WI38 (cell line): ENCODE data around the gene SHC1.
A peak's percentile ranks its signal among the peaks of the same experiment; 100 is the strongest.
"Not testable (repeated sequence)": the region's sequence is repeated elsewhere in the genome, so short reads cannot be mapped to it uniquely, and the experiment has no call there.

Experiments
- H3K4me3 ChIP-seq: 2 replicates; pipeline ENCODE4 v1.5.1; 2011; ENCODE audit warnings: low read depth, mild to moderate bottlenecking, control low read depth, low read length
- TF ChIP-seq, protein P1 (sequence below): IDR thresholded peaks from 2 replicates; pipeline ENCODE4 v1.5.1; 2012; ENCODE audit warnings: low read depth, mild to moderate bottlenecking, control low read depth, low read length

SHC1 gene

DNA sequence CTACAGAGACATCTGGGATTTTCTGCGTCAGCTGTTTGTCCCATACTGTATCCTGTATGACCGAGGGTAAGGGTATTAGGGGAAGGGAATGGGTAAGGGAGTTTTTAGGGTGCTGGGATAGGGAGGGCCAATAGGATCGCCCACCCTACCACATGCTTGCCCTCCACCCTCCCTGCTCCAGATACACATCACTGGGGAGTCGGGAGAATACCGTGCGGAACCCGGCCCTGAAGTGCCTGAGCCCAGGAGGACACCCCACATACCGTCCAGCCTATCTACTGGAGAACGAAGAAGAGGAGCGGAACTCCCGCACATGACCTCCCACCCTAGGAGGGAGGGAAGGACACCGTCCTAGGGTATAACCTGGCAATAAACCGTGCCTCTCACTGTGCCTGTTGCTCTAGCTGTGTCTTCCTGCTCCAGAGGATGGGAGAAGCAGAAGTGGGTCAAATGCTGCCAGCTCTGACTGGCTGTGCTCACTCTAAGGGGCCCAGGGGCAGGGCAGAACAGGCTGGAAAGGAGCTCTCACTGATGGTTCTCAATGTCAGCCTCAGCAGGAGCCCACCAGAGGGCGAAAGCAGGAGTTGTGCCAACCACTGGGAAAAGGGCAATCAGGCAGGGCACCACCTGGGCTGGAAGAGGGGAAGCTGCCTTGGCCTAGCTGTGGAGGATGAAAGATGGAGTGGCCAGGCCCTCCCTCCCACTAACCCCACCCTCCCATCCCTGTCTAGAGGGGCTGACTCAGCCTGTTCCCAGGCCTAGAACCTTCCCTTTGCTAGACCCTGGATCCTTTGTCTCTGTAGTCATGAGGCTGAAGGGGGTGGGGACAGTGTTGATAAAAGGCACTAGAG lies 22.4 kb upstream of the SHC1 start:
- TF ChIP-seq, protein P1, sequence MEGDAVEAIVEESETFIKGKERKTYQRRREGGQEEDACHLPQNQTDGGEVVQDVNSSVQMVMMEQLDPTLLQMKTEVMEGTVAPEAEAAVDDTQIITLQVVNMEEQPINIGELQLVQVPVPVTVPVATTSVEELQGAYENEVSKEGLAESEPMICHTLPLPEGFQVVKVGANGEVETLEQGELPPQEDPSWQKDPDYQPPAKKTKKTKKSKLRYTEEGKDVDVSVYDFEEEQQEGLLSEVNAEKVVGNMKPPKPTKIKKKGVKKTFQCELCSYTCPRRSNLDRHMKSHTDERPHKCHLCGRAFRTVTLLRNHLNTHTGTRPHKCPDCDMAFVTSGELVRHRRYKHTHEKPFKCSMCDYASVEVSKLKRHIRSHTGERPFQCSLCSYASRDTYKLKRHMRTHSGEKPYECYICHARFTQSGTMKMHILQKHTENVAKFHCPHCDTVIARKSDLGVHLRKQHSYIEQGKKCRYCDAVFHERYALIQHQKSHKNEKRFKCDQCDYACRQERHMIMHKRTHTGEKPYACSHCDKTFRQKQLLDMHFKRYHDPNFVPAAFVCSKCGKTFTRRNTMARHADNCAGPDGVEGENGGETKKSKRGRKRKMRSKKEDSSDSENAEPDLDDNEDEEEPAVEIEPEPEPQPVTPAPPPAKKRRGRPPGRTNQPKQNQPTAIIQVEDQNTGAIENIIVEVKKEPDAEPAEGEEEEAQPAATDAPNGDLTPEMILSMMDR = no peak
- H3K4me3 ChIP-seq = no peak overlapping the region

DNA sequence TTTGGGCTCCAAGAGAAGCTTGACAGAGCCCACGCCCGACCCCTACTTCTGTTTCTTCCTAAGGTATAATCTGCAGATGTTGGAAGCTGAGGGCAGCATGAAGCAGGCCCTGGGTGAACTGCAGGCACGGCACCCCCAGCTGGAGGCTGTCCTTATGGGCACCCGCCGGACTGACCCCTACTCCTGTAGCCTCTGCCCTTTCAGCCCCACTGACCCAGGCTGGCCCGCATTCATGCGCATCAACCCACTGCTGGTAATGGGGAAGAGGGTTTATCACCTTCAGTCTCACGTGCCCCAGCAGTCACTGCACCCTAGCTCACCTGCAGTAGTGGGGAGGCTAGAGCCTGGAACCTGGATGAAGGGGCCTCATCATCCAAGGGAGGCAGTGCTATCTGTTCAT lies 19.7 kb upstream of the SHC1 start:
- H3K4me3 ChIP-seq = no peak overlapping the region
- TF ChIP-seq, protein P1 = no peak

DNA sequence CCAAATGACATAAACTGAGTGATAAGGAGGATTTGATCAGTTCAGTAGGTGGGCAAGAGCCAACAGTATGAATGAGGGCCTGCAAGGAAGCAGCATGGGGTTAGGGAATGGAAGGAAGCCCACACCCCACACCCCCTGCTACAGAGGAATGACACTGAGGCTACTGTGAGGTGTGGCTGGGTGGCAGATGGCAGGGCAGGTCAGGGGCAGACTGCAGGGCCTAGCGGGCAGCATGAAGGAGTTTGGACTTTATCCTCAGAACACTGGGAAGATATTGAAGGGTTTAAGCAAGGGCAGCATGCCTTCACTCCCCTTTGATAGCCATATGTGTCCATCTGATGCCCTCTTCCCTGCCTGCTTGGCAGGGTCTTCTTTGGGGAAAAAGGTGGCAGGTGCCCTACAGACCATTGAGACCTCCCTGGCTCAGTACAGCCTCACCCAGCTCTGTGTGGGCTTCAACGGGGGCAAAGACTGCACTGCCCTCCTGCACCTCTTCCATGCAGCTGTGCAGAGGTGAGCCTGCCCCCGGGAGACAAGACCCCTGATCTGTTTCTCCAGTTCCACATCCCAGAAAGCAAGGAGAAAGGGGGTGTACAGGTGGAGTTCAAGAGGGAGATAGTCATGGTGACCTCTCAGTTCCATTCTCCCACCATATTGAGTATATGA lies 18.8 kb upstream of the SHC1 start:
- H3K4me3 ChIP-seq = no peak overlapping the region
- TF ChIP-seq, protein P1 = no peak

DNA sequence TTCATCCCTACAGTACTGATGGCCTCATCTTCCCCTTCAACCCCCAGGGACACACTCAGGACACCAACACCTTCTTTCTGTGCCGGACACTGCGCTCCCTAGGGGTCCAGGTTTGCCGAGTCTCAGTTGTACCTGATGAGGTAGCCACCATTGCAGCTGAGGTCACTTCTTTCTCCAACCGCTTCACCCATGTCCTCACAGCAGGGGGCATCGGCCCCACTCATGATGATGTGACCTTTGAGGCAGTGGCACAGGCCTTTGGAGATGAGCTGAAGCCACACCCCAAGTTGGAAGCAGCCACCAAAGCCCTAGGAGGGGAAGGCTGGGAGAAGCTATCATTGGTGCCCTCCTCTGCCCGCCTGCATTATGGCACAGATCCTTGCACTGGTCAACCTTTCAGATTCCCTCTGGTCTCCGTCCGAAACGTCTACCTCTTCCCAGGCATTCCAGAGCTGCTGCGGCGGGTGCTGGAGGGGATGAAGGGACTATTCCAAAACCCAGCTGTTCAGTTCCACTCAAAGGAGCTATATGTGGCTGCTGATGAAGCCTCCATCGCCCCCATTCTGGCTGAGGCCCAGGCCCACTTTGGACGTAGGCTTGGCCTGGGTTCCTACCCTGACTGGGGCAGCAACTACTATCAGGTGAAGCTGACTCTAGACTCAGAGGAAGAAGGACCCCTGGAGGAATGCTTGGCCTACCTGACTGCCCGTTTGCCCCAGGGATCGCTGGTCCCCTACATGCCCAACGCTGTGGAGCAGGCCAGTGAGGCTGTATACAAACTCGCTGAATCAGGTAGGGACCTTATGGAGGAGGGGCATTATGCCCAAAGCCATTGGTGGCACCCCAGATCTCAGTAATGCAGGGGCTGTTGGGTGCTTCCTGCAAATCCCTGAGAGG lies 17.8 kb upstream of the SHC1 start:
- TF ChIP-seq, protein P1 = no peak
- no peak overlapping the region for H3K4me3 ChIP-seq

- TF ChIP-seq, protein P1 = no peak
- no peak overlapping the region for H3K4me3 ChIP-seq
Measured at GRCh38 chr1:154987326-154987725, 16.8 kb upstream of the SHC1 start.

DNA sequence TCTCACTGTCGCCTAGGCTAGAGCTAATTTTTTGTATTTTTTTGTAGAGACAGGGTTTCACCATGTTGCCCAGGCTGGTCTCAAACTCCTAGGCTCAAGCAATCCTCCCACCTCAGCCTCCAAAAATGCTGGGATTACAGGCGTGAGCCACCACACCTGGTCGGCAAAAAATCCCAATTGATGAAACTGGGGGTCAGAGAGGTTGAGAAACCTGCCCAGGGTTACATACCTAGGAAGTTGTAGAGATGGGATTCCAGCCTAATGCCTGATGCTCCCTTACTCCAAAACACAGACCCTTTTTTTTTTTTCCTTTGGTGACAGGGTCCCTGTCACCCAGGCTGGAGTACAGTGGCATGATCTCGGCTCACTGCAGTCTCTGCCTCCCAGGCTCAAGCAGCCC lies 16.2 kb upstream of the SHC1 start:
- H3K4me3 ChIP-seq = not testable (repeated sequence)

- TF ChIP-seq, protein P1 = no peak
Measured at GRCh38 chr1:154983776-154984466, 13.4 kb upstream of the SHC1 start.

More at GRCh38 chr1:154983776-154984466, 13.4 kb upstream of the SHC1 start:
- H3K4me3 ChIP-seq = peak overlapping the region; percentile 97
